GM12878 (cell line): ENCODE results near the gene RIMS3. TPM values are rescaled to one million over a fixed set of nuclear protein-coding genes. Genes with fewer than 3 reads are reported as not detected.
A peak's percentile ranks its signal among the peaks of the same experiment; 100 is the strongest.

Source experiments
- ATAC-seq: fragments of 200-7000 bp; cut with Tn5 transposase; 3 replicates; pipeline ENCODE4 v1.9.1; 2020; ENCODE audit warnings: mild to moderate bottlenecking, moderate library complexity
- BruUV-seq: library from RNA; stranded (reverse); fragments of 400-500 nt; replicated peaks from 2 replicates; lab custom pipeline; 2021; lab: Mats Ljungman, UMichigan
- CTCF ChIA-PET: fragments of 300-600 bp; sonication (Branson Sonifier 250); formaldehyde crosslinking; extraction: SDS; loops from one replicate; lab custom pipeline; 2021; ENCODE audit warnings: inconsistent platforms; lab: Yijun Ruan, JAX
- POLR2A ChIA-PET: fragments of 350-600 bp; formaldehyde crosslinking; extraction: SDS; loops from one replicate; lab custom pipeline; 2021; ENCODE audit warnings: inconsistent platforms; lab: Charles Lee
- RAD21 ChIA-PET: fragments of 300-600 bp; sonication (Branson Sonifier 250); formaldehyde crosslinking; loops from one replicate; lab custom pipeline; 2023; ENCODE audit warnings: antibody characterized with exemption; ENCODE audit not compliant: unreplicated experiment; lab: Charles Lee
- SMC1A ChIA-PET: fragments of 300-600 bp; sonication (Branson Sonifier 250); formaldehyde crosslinking; loops from one replicate; lab custom pipeline; 2023; ENCODE audit not compliant: unreplicated experiment, uncharacterized antibody; lab: Charles Lee
- DNase-seq: peaks from one replicate; pipeline ENCODE4 v3.0.0-alpha.2; 2011; ENCODE audit warnings: low read depth, low spot score
- FAIRE-seq: peaks from 3 replicates; lab custom pipeline; 2011; peaks lifted over from hg19 to GRCh38; lab: Jason Lieb, UNC
- H2AFZ ChIP-seq: 2 replicates; pipeline ENCODE4 v1.6.0; 2011; ENCODE audit warnings: low read depth, low read length, control low read depth; ENCODE audit not compliant: control insufficient read depth
- H3K27ac ChIP-seq: 2 replicates; pipeline ENCODE4 v1.5.1; 2011; ENCODE audit warnings: control low read depth; ENCODE audit not compliant: control insufficient read depth, insufficient read depth
- H3K27me3 ChIP-seq, 2 experiments: replicated peaks in 1 of 2; 2 replicates each; pipeline versions ENCODE4 v1.6.0 to v1.6.1; 2011; ENCODE audit warnings: low read length in 1 of 2; ENCODE audit not compliant: control insufficient read depth in 2 of 2, insufficient read depth in 2 of 2
- H3K36me3 ChIP-seq, 2 experiments: 2 replicates each; pipeline ENCODE4 v1.5.1; 2011; ENCODE audit warnings: low read length in 1 of 2; ENCODE audit not compliant: control insufficient read depth in 2 of 2, insufficient read depth in 2 of 2
- H3K4me1 ChIP-seq: 2 replicates; pipeline ENCODE4 v1.6.1; 2011; ENCODE audit warnings: mild to moderate bottlenecking, low read length, moderate library complexity, mixed read lengths; ENCODE audit not compliant: control insufficient read depth, insufficient read depth
- H3K4me2 ChIP-seq: 2 replicates; pipeline ENCODE4 v1.6.0; 2011; ENCODE audit warnings: control low read depth; ENCODE audit not compliant: control insufficient read depth, insufficient read depth
- H3K4me3 ChIP-seq: fragments of 200-600 bp; sonication (generic); 2 replicates; pipeline ENCODE4 v1.5.1; 2016
- H3K79me2 ChIP-seq: 2 replicates; pipeline ENCODE4 v1.6.0; 2011; ENCODE audit warnings: low read length; ENCODE audit not compliant: control insufficient read depth, insufficient read depth
- H3K9ac ChIP-seq: 2 replicates; pipeline ENCODE4 v1.8.0; 2011; ENCODE audit warnings: low read length, control low read depth, mixed read lengths; ENCODE audit not compliant: control insufficient read depth, insufficient read depth
- H3K9me3 ChIP-seq: replicated peaks from 3 replicates; pipeline ENCODE4 v1.5.1; 2011; ENCODE audit warnings: mild to moderate bottlenecking, low read length; ENCODE audit not compliant: control insufficient read depth, insufficient read depth
- H4K20me1 ChIP-seq: 2 replicates; pipeline ENCODE4 v1.6.0; 2011; ENCODE audit not compliant: control insufficient read depth, insufficient read depth
- BHLHE40 ChIP-seq, 2 experiments: fragments of 450-650 bp in 1 of 2; IDR thresholded peaks; 2 replicates each; pipeline ENCODE4 v1.6.1; 2011 to 2017; ENCODE audit warnings: low read depth in 2 of 2, borderline replicate concordance in 1 of 2, improper control_type of control experiment in 1 of 2, low read length in 1 of 2, mild to moderate bottlenecking in 1 of 2
- CHD1 ChIP-seq: IDR thresholded peaks from 2 replicates; pipeline ENCODE4 v1.6.1; 2012; ENCODE audit warnings: low read depth, low read length, improper control_type of control experiment
- EP300 ChIP-seq, 2 experiments: fragments of 150-350 bp in 1 of 2; IDR thresholded peaks; 2 replicates each; pipeline ENCODE4 v1.6.1; 2011 to 2012; ENCODE audit warnings: low read depth in 2 of 2, low read length in 2 of 2, borderline replicate concordance in 1 of 2, improper control_type of control experiment in 1 of 2, inconsistent platforms in 1 of 2; ENCODE audit not compliant: control insufficient read depth in 1 of 2
- KAT2A ChIP-seq: conservative IDR thresholded peaks from 2 replicates; pipeline ENCODE4 v1.6.1; 2011; ENCODE audit warnings: low read depth, low read length; ENCODE audit not compliant: control insufficient read depth
- LARP7 ChIP-seq: fragments of 450-650 bp; IDR thresholded peaks from 2 replicates; pipeline ENCODE4 v1.6.1; 2017; ENCODE audit warnings: mild to moderate bottlenecking
- MYB ChIP-seq: fragments of 150-350 bp; IDR thresholded peaks from 2 replicates; pipeline ENCODE4 v1.6.1; 2014; ENCODE audit warnings: mild to moderate bottlenecking, low read depth, low read length, borderline replicate concordance
- PAX5 ChIP-seq: IDR thresholded peaks from 2 replicates; pipeline ENCODE4 v1.6.1; 2011; ENCODE audit warnings: low read depth, low read length, borderline replicate concordance
- RB1 ChIP-seq: fragments of 450-650 bp; formaldehyde crosslinking; IDR thresholded peaks from 2 replicates; pipeline ENCODE4 v1.6.1; 2017; ENCODE audit warnings: mild to moderate bottlenecking, borderline replicate concordance
- SMARCA5 ChIP-seq: fragments of 450-650 bp; IDR thresholded peaks from 2 replicates; pipeline ENCODE4 v1.6.1; 2017; ENCODE audit warnings: mild to moderate bottlenecking
- TAF1 ChIP-seq: IDR thresholded peaks from 2 replicates; pipeline ENCODE4 v1.6.1; 2011; ENCODE audit warnings: mild to moderate bottlenecking, low read depth, low read length, borderline replicate concordance
- ZNF274 ChIP-seq: IDR thresholded peaks from one replicate; pipeline ENCODE4 v1.8.0; 2011; ENCODE audit not compliant: insufficient read length, insufficient read depth
- WGBS: methylation state at CpG from one replicate; pipeline ENCODE4 v1.1.6; 2016; ENCODE audit warnings: low lambda C conversion rate; ENCODE audit not compliant: insufficient replicate concordance, insufficient coverage; ENCODE audit errors: missing lambda C conversion rate; 5-methylcytosine and 5-hydroxymethylcytosine counted together
- in situ Hi-C: fragments of 300-500 bp; cut with MboI; formaldehyde crosslinking; loops from 9 replicates; pipeline ENCODE4 v1.14.3; 2018; ENCODE audit warnings: mixed read lengths
- intact Hi-C: fragments of 100-400 bp; cut with micrococcal nuclease; formaldehyde crosslinking; loops from one replicate; pipeline ENCODE4 v1.14.2; 2022; ENCODE audit not compliant: unreplicated experiment
- polyA plus RNA-seq, 11 experiments: library from polyadenylated mRNA; depleted of rRNA in 4 of 11; unstranded in 6 of 11; stranded (reverse) in 5 of 11; fragments of >200 nt; fragmentation: Nextera tagmentation in 4 of 11; fragmentation: Illumina TruSeq in 1 of 11; extraction: Ambion mirVana in 4 of 11; extraction: Trizol in 1 of 11; gene quantifications; 1 replicate in 1 of 11; 2 replicates in 10 of 11; pipeline versions ENCODE4 v1.2.1 to v1.2.3, GENCODE V29; 2011 to 2016; ENCODE audit warnings: inconsistent platforms in 2 of 11, missing spikeins in 2 of 11, low read depth in 1 of 11
- total RNA-seq, 4 experiments: library from RNA; depleted of rRNA in 3 of 4; stranded (reverse); fragments of >200 nt in 3 of 4; fragmentation: Illumina TruSeq in 1 of 4; extraction: Trizol in 1 of 4; gene quantifications; 2 replicates each; pipeline versions ENCODE4 v1.2.1 to v1.2.3, GENCODE V29; 2013 to 2021

Gene RIMS3
- total and polyA plus RNA-seq, 10 of the 15 experiments (the other 5 are each of a cell fraction or from before 2014, with no cell fraction given) = 0.02 to 4.7 (median 0.39) TPM

DNA sequence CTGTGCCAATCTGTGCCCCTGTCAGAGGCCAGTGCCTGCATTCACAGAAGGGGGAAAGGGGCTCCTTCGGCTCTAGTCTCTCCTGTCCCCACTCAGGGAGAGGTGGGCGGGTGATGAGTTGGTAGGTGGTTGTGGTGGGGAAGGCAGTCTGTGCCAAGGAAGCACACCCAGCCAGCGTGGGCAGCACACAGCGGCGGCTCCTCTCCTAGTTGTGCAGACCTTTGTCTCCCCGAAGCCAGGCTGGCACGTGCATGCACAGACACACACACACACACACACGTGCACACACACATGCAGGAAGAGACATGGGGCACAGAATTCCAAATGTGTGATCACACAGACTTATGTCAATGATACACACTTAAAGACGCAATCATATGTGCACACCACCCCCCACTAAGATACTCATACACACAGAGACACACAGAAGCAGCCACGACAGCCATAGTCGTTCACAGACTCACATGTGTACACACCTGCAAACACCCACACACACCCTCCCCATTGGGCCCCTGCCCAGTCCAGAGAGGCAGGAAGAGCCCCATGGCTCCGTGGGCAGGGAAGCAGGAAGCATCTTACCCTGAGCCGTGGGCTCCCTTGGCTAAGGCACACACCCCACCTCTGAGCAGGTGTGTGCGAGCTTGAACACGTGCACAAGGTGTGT lies 16.4 kb downstream of the RIMS3 start:
- H2AFZ ChIP-seq = no peak overlapping the region
- H4K20me1 ChIP-seq = no peaks in the 10 kb centered on the region
- no peak overlapping the region for H3K4me3 ChIP-seq
- H3K9ac ChIP-seq = no peak overlapping the region
- no peak for DNase-seq
- RAD21 ChIA-PET = interaction anchor here (1.2 kb wide), 1 partner anchor 24 kb away, joined by 3 read pairs; no protein-coding TSS in a partner anchor
- H3K9me3 ChIP-seq = no peaks in the 10 kb centered on the region
- SMC1A ChIA-PET = interaction anchor here (1.4 kb wide), 1 partner anchor 22 kb away, joined by 3 read pairs; no protein-coding TSS in a partner anchor
- no peaks in the 10 kb centered on the region for H3K27me3 ChIP-seq
- no peak overlapping the region for H3K27ac ChIP-seq
- FAIRE-seq = no peak
- intact Hi-C loops = no loop called here
- no peaks in the 10 kb centered on the region for H3K4me1 ChIP-seq
- CTCF ChIA-PET = interaction anchor here (1.4 to 2.2 kb wide), 3 partner anchors 14 to 40 kb away, joined by 4 to 10 read pairs (median 5); no protein-coding TSS in a partner anchor
- TF ChIP-seq BHLHE40 (IDR thresholded peaks at IDR 0.05; ENCODE audit: borderline replicate concordance in 1 of 2, low read depth in 2 of 2, low read length in 1 of 2) (peak in 1 of 2 experiments; percentile 53; a peak in 2 of 4 replicates), SMARCA5 (no peak)
- TF ChIP-seq, all 136 proteins: peak for 1
- in situ Hi-C loops = no loop called here
- no TSS peak for BruUV-seq
- WGBS = 37% methylated on average over 15 of the region's 15 CpGs
- Histone ChIP-seq H3K4me2 (no peak overlapping the region), H3K79me2 (no peaks in the 10 kb centered on the region), H3K36me3 (no peaks in the 10 kb centered on the region)
- POLR2A ChIA-PET = no interaction called here
- no peak for ATAC-seq

- intact Hi-C loops (no loop called here), in situ Hi-C loops (no loop called here)
- no peaks in the 10 kb centered on the region for H3K27me3 ChIP-seq
- H3K79me2 ChIP-seq = no peaks in the 10 kb centered on the region
- H3K4me3 ChIP-seq = no peak overlapping the region
- ChIA-PET POLR2A (no interaction called here), CTCF (interaction anchor here (0.7 to 2.2 kb wide), 3 partner anchors 15 to 22 kb away, joined by 3 to 10 read pairs (median 3); no protein-coding TSS in a partner anchor), SMC1A (no interaction called here), RAD21 (no interaction called here)
- BruUV-seq = no TSS peak
- no peak for TF ChIP-seq LARP7
- TF ChIP-seq RB1 = no peak
- no peak for TF ChIP-seq MYB
- no peak for TF ChIP-seq EP300 (IDR thresholded peaks at IDR 0.05; ENCODE audit: borderline replicate concordance in 1 of 2, control insufficient read depth in 1 of 2, low read depth in 2 of 2, low read length in 2 of 2)
- TF ChIP-seq KAT2A = no peak
- no peak for TF ChIP-seq CHD1
- TF ChIP-seq ZNF274 = no peak
- no peak for TF ChIP-seq PAX5
- TF ChIP-seq TAF1 = no peak
- H3K36me3 ChIP-seq = no peaks in the 10 kb centered on the region
- no peaks in the 10 kb centered on the region for H3K9me3 ChIP-seq
- ATAC-seq = no peak
- H3K4me1 ChIP-seq = no peaks in the 10 kb centered on the region
- no peak overlapping the region for H3K27ac ChIP-seq
- WGBS = 34% methylated on average over 3 of the region's 3 CpGs
- FAIRE-seq = no peak
- DNase-seq = no peak
- H4K20me1 ChIP-seq = no peaks in the 10 kb centered on the region
- H2AFZ ChIP-seq = no peak overlapping the region
- no peak overlapping the region for H3K9ac ChIP-seq
- no peak overlapping the region for H3K4me2 ChIP-seq
Measured at GRCh38 chr1:40648200-40648599, 17.3 kb downstream of the RIMS3 start.
